ENCODE data around the gene CDH4. TPM values are rescaled to one million over a fixed set of nuclear protein-coding genes. Genes with fewer than 3 reads are reported as not detected.
"Not testable (repeated sequence)": the region's sequence is repeated elsewhere in the genome, so short reads cannot be mapped to it uniquely, and the experiment has no call there.

Gene CDH4
- total RNA-seq, 1 donor from 2014 or later = under 0.01 TPM

DNA sequence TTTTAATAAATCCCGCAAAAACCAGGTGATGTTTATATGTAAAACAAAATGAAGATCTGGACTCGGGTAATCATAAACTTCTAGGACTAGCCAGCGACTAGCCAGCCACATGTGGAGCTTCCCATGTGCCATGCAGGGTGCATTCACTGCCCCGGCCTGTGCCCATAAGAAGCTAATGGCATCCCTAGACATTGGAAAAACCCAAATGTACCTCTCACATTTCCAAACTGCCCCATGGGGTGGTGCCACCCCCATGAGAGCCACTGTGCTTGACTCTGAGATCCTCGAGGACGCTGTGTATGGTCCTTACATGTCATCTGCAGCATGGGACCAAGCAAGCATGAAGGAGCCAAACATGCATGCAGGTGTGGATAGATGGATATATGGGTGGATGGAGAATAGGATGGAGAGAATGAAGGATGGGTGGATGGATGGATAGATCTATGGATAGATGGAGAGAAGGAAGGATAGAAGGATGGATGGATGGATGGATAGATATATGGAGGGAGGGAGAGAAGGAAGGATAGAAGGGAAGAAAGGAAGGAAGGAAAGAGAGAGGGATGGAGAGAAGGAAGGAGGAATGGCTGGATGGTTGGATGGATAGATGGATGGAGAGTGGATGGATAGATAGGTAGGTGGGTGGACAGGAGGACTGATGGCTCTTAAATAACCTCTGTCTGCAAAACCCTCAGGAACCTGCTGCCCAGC lies 203.6 kb downstream of the CDH4 start:
- DNase-seq (ENCODE audit: low read depth in 2 of 2) = no peak

DNA sequence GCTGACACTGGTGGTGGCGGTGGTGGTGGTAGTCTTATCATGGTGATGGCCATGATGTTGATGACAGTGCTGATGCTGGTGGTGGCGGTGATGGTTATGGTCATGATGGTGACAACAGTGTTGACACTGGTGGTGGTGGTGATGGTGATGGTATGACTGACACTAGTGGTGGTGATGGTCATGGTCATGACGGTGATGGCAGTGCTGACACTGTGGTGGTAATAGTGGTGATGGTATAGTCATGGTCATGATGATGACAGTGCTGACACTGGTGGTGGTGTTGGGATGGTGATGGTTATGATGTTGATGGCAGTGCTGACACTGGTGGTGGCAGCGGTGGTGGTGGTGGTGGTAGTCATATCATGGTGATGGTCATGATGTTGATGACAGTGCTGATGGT lies 205.7 kb downstream of the CDH4 start:
- DNase-seq (ENCODE audit: low read depth in 2 of 2) = no peak

DNA sequence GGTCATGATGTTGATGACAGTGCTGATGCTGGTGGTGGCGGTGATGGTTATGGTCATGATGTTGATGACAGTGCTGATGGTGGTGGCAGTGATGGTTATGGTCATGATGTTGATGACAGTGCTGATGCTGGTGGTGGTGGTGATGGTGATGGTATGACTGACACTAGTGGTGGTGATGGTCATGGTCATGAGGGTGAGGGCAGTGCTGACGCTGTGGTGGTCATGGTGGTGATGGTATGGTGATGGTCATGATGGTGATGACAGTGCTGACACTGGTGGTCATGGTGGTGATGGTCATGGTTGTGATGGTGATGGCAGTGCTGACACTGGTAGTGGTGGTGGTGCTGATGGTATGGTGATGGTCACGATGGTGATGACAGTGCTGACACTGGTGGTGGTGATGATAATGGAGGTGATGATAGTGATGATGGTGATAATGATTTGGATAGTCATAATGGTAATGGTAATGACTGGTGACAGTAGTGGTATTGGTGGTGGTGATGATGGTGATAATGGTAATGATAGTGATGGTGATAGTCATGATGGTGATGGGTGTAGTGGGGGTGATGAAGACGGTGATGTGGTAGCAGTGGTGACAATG lies 206.2 kb downstream of the CDH4 start:
- DNase-seq (ENCODE audit: low read depth in 2 of 2) = no peak

DNA sequence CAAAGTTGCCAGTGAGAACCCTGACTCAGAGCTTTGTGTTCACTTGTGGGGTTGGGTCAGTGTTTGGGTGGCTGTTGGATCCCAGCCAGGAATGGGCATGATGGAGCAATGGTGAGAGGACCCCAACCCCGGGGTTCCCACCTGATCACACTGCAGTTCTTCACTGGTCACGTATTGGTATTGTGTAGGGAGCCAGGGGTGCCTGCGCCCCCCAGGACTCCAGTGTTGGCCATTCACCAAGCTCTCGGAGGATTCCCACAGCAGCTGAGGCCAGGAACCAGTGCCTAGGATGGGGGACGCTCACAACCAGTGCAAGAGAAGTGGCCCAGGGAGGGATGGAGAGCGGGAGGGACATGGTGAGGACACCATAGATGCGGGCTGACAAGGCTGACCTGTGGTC lies 207.2 kb downstream of the CDH4 start:
- no peak for DNase-seq (ENCODE audit: low read depth in 2 of 2)

DNA sequence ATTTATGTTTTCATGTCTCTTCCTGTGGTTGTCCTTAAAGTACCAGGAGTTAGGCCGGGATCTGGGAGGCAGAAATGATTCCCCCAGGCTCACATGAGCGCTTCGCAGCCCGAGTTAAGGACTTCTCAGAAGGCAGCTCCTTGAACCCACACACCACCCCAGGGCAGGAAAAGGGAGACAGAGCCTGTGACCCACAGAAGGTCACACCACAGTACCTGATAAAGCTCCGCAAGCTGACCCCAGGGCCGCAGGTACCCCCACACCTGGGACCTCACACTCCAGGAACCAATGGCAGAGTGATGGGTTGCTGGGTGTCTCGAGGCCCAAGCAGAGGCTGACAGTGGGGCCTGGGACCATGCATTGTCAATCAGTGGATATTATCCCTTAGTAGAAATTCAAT lies 207.6 kb downstream of the CDH4 start:
- DNase-seq (ENCODE audit: low read depth in 2 of 2) = no peak

DNA sequence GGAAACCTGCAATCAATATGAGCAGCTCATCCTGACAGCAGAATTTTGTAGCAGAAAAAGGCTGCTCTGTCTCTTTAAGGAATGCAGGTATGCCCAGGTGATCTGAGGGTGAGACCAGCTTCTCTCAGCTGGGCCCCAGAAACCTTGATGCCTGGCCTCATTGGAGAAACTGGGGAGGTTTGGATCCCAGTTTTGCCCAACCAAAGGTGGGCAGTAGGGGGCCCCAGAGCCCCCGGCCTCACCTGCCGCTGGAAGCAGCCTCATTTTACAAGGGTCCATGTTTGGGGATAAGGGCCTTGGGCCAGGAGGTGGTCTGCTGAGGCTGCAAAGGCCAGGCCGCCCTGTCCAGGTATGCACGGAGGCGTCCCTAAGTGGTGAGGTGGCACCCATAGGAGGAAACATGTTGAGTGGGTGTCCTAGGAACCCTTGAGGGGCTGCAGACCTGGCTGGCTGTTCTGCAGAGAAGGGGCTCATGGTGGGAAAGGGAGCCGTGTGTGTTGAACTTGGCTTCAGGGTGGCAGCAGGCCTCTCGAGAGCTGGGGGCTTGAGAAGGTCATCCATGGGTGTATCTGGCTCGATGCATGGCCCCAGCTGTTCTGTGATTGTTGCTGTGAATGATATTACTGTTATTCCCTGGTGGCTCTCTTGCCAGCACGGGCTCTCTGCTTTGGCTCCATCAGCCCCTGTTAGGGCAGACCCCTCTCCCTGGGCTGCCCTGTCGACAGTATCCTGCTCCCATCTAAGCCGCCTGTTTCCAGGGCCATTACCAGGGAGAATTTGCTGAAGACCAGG lies 208.4 kb downstream of the CDH4 start:
- no peak for DNase-seq (ENCODE audit: low read depth in 2 of 2)

DNA sequence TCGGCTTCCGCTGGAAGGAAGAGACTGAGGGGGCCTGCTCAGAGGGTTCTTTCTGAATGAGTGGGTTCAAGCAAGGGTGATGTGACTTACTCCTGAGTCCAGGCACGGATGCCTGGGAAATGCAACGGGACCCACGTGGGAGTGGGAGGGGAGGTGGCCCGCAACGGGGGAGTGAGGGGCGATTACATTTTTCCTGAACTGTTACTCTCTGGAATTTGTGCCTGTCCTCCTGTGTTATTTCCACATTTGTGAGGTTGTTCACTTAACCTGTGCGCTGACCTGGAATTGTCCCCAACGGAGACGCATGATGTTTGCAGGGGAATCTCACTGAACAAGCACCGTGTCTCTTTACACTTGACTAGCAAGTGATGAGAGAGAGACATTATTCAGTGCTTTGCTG lies 209.4 kb downstream of the CDH4 start:
- no peak for DNase-seq (ENCODE audit: low read depth in 2 of 2)

DNA sequence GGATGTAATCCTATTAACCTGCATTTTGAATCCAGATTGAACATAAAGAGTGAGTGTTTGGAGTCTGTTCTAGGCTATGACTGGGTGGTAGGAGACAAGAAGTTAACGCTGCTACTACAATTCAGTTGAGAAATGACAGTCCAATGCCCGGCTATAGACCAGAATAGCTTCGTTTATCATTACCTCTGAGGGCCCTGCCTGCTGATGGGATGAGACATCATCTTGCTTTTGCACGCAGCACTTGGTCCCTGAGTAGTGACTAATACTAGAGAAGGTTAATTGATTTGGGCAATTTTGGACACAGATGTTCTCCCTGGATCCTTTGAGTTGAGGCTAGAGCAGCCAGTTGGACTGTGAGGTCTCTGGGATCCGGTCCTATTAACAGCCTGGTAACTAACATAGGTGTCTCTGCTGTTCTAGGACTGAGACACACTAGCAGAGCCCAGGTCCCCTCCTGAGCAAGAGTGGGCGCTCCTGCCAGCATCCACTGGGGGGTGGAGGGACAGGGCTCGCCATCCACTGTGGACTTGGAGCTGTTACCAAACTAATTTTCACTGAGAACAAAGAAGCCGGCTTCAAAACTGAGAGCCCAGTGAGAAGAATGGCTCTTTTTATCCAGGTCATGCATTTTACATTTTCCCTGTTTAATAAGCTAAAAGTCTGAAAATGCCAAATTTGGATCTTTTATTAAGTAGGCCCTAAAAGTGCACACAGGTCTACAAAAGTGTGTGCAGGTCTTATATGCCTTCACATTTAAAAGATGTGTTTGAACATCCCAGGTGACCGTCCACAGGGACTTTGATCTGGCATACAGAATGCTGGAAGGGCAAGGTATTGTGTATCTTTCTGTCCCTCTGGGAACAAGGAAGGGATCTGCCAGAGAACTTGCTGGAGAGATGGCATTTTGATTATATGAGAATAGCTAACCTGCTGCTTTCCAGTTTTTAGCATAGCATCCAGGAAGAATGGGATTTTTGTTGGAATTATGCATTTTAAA lies 212.5 kb downstream of the CDH4 start:
- DNase-seq (ENCODE audit: low read depth in 2 of 2) = no peak

DNA sequence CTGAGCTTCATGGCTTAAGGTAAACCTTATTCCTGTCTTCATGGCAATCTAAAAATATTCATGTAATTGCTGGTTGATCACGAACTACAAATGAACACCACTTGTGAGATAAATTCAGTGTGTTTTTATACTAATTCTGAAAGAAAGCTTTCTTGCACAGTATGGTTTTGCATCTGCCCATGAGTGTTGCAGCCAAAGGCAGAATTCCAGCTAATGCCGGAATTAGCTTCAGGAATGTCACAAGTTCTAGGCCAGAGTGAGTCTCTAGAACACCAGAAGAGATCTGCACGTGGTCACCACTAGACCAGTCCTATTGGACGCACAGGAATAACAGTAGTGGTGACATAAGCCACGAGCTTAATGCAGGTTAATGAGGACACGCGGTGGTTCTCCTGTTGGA lies 223.7 kb downstream of the CDH4 start:
- DNase-seq (ENCODE audit: low read depth in 2 of 2) = no peak

DNA sequence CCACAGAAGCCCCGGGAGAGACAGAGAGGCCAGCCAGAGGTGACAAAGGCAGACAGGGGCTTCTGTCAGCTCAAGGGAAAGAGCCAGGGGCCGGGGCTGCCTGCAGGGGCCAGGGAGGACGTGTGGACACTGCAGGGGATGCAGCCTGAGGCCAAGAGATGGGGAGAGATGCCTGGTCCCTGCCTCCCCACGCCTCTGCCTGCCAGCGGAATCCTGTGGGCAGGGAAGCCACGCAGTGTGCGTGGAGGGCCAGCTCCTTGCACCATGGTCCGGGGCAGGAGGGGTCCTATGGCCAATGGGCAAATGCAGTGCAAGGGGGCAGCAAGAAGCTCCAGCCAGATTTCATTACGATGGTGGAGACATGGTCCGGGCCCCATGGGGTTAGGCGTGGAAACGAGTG lies 224.9 kb downstream of the CDH4 start:
- no peak for DNase-seq (ENCODE audit: low read depth in 2 of 2)

DNA sequence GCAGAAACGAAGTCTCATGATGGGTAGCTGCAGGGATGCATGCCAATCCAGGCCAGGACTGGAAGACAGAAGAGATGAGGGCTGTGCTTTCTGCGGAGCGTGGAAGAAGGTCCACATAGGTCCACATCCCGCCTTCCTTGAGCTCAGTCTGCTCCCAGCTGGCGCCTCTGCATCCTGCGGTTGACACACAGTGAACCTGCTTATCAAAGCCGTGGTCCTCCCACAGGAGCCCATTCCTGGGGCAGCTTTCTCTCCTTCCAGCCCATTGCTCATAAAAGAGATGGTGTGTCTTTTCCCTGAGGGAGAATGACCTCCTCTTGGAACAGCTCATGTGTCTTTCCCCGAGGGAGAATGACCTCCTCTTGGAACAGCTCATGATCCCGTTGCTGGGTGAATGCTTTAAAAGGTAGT lies 225.4 kb downstream of the CDH4 start:
- DNase-seq (ENCODE audit: low read depth in 2 of 2) = no peak

DNA sequence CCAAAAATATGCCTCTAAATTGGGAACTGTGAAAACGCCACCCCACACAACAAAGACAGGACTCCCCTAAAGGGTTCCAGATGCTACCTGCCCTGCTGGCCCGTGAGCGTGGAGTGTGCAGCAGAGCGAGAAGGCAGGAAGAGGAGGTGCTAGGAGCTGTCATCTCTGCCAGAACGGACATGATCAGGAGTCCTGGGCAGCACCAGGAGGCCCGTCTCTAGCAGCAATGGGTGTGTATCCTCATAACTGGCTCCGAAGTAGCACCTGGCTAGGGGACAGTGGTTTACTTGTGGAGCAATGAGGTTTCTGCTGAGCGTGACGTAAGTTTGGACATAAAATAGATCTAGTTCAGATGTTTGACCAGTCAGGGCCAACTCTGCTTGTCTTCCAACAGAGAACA lies 226.0 kb downstream of the CDH4 start:
- no peak for DNase-seq (ENCODE audit: low read depth in 2 of 2)

DNA sequence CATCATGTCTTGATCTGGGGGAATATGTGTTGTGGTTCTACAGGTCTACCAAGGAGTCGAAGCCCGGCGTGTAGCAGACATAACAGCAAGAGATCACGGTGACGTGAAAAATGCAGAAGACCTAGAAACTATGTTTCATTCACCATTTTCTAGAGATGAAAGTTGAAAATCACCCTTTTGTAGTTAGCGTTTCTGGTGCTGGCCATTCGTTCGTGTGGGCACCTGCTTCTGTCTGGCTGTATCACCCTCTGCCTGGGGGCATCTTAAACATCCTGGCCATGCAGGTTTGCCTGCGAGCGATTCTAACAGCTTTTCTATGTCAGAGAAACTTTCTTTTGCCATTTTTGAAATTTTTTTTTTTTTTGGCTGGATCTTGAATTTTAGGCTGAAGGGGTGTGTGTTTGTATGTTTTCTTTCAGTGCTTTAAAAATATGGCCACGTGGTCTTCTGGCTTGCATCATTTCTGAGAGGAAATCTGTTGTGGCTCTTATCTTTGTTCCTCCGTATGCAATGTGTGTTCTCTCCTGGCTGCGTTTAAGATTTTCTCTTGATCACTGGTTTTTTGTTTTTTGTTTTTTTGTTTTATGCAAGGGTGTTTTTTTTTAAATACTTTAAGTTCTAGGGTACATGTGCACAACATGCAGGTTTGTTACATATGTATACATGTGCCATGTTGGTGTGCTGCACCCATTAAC lies 226.7 kb downstream of the CDH4 start:
- DNase-seq (ENCODE audit: low read depth in 2 of 2) = no peak

DNA sequence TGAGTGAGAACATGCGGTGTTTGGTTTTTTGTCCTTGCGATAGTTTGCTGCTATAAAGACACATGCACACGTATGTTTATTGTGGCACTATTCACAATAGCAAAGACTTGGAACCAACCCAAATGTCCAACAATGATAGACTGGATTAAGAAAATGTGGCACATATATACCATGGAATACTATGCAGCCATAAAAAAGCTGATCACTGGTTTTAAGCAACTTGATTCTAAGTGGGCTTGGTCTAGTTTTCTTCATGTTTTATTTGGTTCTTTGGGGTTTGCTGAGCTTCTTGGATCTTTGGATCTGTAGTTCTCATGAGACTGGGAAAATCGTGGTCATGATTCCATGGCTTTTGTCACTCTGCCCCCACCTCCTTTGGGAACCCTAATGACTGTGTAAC lies 227.4 kb downstream of the CDH4 start:
- DNase-seq (ENCODE audit: low read depth in 2 of 2) = not testable (repeated sequence)

DNA sequence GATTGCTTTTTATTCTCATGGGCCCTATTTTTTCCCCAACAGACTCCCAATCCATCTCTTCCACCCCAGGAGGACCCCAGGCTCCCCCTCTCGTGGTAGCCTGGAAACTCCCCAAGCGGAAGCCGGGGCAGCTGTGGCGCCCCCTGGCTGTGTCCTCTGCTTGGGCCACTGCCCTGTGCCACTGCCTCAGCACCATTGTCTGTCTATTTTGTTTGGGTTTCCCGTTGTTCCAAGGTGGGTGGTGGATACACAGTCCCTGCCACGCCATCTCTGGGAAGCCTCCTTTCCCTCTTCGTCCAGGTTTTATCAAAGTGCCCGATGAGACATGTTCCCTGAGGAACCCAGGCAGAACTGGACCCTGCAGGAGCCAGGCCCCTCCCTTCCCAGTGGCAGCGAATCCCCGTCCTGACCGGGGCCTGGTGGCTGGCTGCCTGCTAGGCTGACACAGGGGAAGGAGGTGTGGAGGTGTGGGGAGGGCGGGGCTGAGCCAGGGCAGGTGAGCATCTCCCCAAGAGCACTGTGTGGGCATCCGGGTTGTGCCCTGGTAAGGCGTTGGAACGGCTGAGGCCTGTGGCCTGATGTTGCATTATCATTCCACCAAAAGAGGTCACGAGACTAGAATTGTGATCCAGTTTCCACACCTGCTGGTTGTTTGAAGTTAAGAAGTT lies 228.2 kb downstream of the CDH4 start:
- DNase-seq (ENCODE audit: low read depth in 2 of 2) = no peak

DNA sequence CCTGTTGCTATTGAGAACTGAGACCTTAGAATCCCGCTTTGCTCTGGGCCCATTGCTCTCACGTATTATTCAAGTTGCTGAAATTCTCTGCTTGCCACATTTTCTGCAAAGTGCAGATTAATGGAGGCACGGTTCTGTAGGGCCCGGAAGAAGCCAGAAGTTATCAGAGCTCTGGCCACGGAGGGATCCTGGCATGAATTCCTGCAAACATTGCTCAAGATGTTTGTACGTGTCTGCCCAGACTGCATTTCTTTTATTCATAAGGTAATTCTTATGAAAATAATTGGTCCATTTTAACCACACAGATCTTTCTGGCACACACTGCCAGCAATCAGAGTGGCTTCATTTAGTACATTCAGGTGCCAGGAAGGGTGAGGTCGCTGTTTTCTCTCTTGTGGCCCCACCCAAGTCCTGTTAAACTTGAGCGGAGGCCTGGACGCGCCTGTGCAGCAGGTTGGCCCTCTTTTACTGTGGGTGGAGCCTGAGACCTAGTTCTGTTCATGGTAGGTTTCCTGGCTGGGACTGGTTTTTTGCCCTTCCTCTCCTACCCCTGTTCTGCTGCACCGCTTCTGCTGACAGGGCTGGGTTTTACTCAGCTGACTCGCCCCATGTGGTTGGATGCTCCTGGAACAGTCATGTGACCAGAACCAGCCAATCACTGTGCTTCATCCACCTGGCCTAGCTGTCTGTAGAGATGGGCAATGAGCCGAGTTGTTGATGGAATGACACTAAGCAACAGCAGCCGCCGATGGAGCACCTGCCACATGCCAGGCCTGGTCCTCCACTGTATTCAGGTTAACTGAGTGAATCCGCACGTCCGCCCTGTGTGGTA lies 230.2 kb downstream of the CDH4 start:
- no peak for DNase-seq (ENCODE audit: low read depth in 2 of 2)

DNA sequence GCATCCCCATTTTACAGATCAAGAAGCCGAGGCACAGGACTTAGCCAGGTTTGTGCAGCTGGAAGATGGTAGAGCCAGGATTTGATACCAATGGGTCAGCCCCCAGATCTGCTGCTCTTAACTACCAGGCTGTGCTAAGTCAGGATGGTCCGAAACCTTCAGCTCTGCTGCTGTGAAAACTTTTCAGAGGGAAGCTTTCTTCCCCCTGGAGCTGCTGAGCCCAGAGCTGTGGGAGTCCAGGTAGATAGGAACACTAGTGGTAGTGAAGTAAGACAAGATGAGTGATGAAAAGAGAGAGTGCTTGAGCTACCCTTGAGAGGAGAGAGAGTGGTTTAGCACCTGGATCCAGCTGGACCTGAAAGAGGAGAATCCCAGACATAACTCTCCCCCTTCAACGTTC lies 230.8 kb downstream of the CDH4 start:
- no peak for DNase-seq (ENCODE audit: low read depth in 2 of 2)

DNA sequence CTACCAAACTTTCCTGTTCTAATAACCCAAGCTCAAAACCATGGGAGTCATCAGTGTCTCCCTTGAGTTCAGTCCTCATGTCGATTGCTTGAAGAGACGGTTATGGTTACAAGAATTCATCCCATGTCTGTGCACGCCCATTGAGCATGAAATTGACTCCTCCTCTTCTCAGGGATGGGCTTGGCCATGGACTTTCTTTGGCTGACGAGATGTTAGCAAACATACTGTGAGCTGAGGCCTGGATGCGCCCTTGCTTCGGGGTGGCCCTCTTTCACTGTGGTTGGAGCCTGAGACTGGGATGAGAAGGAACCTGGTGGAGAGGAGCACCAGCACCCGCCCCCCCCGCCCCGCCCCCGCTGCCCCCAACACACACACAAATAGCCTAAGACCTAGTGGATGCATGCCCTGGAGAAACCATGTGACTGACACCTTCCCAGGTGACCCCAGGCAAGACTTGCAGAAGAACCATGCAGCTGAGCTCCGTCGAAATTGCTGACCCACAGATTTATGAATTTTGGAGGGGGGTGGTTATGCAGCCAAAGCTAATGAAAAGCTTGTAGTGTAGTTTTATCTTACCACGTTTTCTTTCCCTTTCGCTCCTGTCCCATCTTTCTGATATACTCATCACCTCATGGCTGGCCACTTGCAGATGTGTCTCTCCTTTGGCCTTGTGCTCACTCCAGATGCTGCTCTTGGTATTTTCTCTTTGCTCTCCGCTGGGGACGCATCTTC lies 231.4 kb downstream of the CDH4 start:
- DNase-seq (ENCODE audit: low read depth in 2 of 2) = no peak

DNA sequence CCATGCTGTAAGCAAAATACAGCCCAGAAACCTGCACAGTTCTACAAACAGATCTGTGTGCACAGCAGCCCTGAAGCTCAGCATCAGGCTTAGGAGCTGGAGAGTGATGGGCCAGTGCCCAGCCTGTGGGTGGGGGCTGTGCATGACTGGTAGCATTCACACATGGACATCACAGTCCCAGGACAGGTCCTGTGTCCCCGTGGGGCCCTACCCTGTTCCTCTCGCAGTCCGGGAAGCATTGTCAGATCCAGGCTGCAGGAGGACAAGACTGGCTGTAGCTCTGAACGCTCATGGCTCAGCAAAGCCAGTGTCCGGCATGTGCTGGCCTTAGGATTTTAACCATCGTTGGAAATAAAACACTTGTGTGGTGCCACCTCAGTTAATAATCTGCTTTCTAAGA lies 234.1 kb downstream of the CDH4 start:
- no peak for DNase-seq (ENCODE audit: low read depth in 2 of 2)
